Stomach (tissue), 4 donors: Measurements from ENCODE around the gene TXNDC2.
"Not testable (repeated sequence)": the region's sequence is repeated elsewhere in the genome, so short reads cannot be mapped to it uniquely, and the experiment has no call there.

ENCODE experiments used
- EP300 ChIP-seq: sonication (generic); formaldehyde crosslinking; IDR thresholded peaks from one replicate; pipeline ENCODE4 v1.6.1; 2017; ENCODE audit warnings: antibody characterized with exemption
- POLR2A ChIP-seq, 4 donors: fragments of 450-650 bp; IDR thresholded peaks; one replicate each; pipeline ENCODE4 v1.6.1; 2016; ENCODE audit warnings: antibody characterized with exemption in 4 of 4, control low read depth in 2 of 4, mild to moderate bottlenecking in 1 of 4, moderate library complexity in 1 of 4
- POLR2AphosphoS5 ChIP-seq, 3 donors: sonication (generic); formaldehyde crosslinking; IDR thresholded peaks; one replicate each; pipeline ENCODE4 v1.6.1; 2016; ENCODE audit warnings: antibody characterized with exemption in 3 of 3
- TF ChIP-seq, protein P1 (sequence below), 7 experiments: fragments of 450-650 bp in 4 of 7; fragments of 200-600 bp in 3 of 7; sonication (generic) in 3 of 7; IDR thresholded peaks; one replicate each; pipeline ENCODE4 v1.5.1; 2016 to 2019; ENCODE audit warnings: antibody characterized with exemption in 7 of 7, control low read depth in 2 of 7, mild to moderate bottlenecking in 1 of 7

DNA sequence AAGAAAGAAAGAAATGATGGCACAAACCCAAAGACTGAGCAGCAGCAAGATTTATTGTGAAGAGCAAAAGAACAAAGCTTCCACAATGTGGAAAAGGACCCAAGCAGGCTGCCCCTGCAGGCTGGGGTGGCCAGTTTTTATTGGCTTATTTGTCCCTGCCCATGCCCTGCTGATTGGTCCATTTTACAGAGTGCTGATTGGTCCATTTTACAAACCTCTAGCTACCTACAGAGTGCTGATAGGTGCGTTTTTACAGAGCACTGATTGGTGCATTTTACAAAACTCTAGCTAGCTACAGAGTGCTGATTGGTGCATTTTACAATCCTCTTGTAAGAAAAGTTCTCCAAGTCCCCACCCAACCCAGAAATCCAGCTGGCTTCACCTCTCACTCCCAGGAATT lies 26.5 kb downstream of the TXNDC2 start:
- not testable (repeated sequence) for TF ChIP-seq POLR2AphosphoS5 (IDR thresholded peaks at IDR 0.05); POLR2A (IDR thresholded peaks at IDR 0.05); EP300
- TF ChIP-seq, protein P1, sequence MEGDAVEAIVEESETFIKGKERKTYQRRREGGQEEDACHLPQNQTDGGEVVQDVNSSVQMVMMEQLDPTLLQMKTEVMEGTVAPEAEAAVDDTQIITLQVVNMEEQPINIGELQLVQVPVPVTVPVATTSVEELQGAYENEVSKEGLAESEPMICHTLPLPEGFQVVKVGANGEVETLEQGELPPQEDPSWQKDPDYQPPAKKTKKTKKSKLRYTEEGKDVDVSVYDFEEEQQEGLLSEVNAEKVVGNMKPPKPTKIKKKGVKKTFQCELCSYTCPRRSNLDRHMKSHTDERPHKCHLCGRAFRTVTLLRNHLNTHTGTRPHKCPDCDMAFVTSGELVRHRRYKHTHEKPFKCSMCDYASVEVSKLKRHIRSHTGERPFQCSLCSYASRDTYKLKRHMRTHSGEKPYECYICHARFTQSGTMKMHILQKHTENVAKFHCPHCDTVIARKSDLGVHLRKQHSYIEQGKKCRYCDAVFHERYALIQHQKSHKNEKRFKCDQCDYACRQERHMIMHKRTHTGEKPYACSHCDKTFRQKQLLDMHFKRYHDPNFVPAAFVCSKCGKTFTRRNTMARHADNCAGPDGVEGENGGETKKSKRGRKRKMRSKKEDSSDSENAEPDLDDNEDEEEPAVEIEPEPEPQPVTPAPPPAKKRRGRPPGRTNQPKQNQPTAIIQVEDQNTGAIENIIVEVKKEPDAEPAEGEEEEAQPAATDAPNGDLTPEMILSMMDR (IDR thresholded peaks at IDR 0.05) = not testable (repeated sequence)
